CD8-positive, alpha-beta memory T cell (primary cell): ENCODE measurements around the gene PRPSAP1. TPM values are rescaled to one million over a fixed set of nuclear protein-coding genes. Genes with fewer than 3 reads are reported as not detected.
"Not testable (repeated sequence)": the region's sequence is repeated elsewhere in the genome, so short reads cannot be mapped to it uniquely, and the experiment has no call there.

Experiments used
- CTCF ChIA-PET: fragments of 350-600 bp; sonication (Branson Sonifier 250); formaldehyde crosslinking; loops from one replicate; lab custom pipeline; 2021; ENCODE audit warnings: antibody characterized with exemption; lab: Charles Lee
- POLR2A ChIA-PET: fragments of 350-600 bp; sonication (Branson Sonifier 250); formaldehyde crosslinking; loops from one replicate; lab custom pipeline; 2021; ENCODE audit warnings: antibody characterized with exemption; lab: Charles Lee
- DNase-seq, 5 donors: peaks; one replicate each; pipeline versions ENCODE4 v3.0.0 to v3.0.0-alpha.2; 2020 to 2022; ENCODE audit warnings: mixed read lengths in 1 of 5
- H3K27ac ChIP-seq: one replicate; pipeline ENCODE4 v1.7.0; 2013; ENCODE audit warnings: low read depth, mild to moderate bottlenecking, low read length, moderate library complexity
- H3K27me3 ChIP-seq: 2 replicates; pipeline ENCODE4 v1.7.0; 2013; ENCODE audit warnings: low read length, mild to moderate bottlenecking; ENCODE audit not compliant: insufficient read depth, poor library complexity, severe bottlenecking
- H3K36me3 ChIP-seq: 2 replicates; pipeline ENCODE4 v1.7.0; 2013; ENCODE audit warnings: mild to moderate bottlenecking, low read length, moderate library complexity; ENCODE audit not compliant: insufficient read depth
- H3K4me1 ChIP-seq: 2 replicates; pipeline ENCODE4 v1.7.0; 2013; ENCODE audit warnings: mild to moderate bottlenecking, low read length, moderate library complexity; ENCODE audit not compliant: insufficient read depth
- H3K4me3 ChIP-seq: 2 replicates; pipeline ENCODE4 v1.7.0; 2013; ENCODE audit warnings: mild to moderate bottlenecking, low read length
- H3K9me3 ChIP-seq: 2 replicates; pipeline ENCODE4 v1.7.0; 2013; ENCODE audit warnings: mild to moderate bottlenecking, low read length
- H3K27ac Mint-ChIP-seq, 8 donors: one replicate each; pipeline ENCODE4 v1.8.0; 2020 to 2021; ENCODE audit warnings: mixed read lengths in 8 of 8, mild to moderate bottlenecking in 6 of 8, inconsistent platforms in 3 of 8, moderate library complexity in 3 of 8
- H3K27me3 Mint-ChIP-seq, 2 donors: one replicate each; pipeline ENCODE4 v1.8.0; 2020 to 2021; ENCODE audit warnings: mixed read lengths in 2 of 2, mild to moderate bottlenecking in 1 of 2, moderate library complexity in 1 of 2
- H3K36me3 Mint-ChIP-seq, 3 donors: one replicate each; pipeline ENCODE4 v1.8.0; 2020 to 2021; ENCODE audit warnings: mixed read lengths in 3 of 3, inconsistent platforms in 1 of 3, mild to moderate bottlenecking in 1 of 3
- H3K4me1 Mint-ChIP-seq, 3 donors: one replicate each; pipeline ENCODE4 v1.8.0; 2020 to 2021; ENCODE audit warnings: mixed read lengths in 3 of 3, inconsistent platforms in 1 of 3, mild to moderate bottlenecking in 1 of 3
- H3K4me3 Mint-ChIP-seq, 7 donors: one replicate each; pipeline ENCODE4 v1.8.0; 2020 to 2021; ENCODE audit warnings: mixed read lengths in 7 of 7, mild to moderate bottlenecking in 6 of 7, moderate library complexity in 4 of 7, inconsistent platforms in 2 of 7
- H3K9me3 Mint-ChIP-seq, 5 donors: one replicate each; pipeline ENCODE4 v1.8.0; 2020 to 2022; ENCODE audit warnings: mixed read lengths in 5 of 5, mild to moderate bottlenecking in 3 of 5, moderate library complexity in 2 of 5, inconsistent platforms in 1 of 5
- polyA plus RNA-seq: library from polyadenylated mRNA; unstranded; fragments of 300-500 nt; fragmentation: Illumina TruSeq; gene quantifications from one replicate; pipeline ENCODE4 v1.2.3, GENCODE V29; 2021
- total RNA-seq, 2 experiments: library from RNA; stranded (reverse); gene quantifications; one replicate each; pipeline ENCODE4 v1.2.3, GENCODE V29; 2021

The PRPSAP1 gene
- total and polyA plus RNA-seq, 3 experiments from 2014 or later: 46.9 to 63.3 (median 48.3) TPM

- H3K36me3 Mint-ChIP-seq: peaks cover 0 to 13% (median 0%) of the 10 kb centered on the region in 3 donors
- H3K27ac Mint-ChIP-seq: peak overlapping the region in 1 of 8 donors; percentile 75
- no peaks in the 10 kb centered on the region for H3K36me3 ChIP-seq
- H3K27ac ChIP-seq: no peak overlapping the region
- H3K4me1 ChIP-seq: peaks cover 9% of the 10 kb centered on the region
- no peaks in the 10 kb centered on the region for H3K9me3 ChIP-seq
- H3K27me3 ChIP-seq: no peaks in the 10 kb centered on the region
- H3K4me3 Mint-ChIP-seq: peak overlapping the region; percentile 54 to 99 (median 95)
- H3K27me3 Mint-ChIP-seq: peaks cover 0 to 4% of the 10 kb centered on the region in 2 donors
- no peak overlapping the region for H3K4me3 ChIP-seq
- H3K4me1 Mint-ChIP-seq: peaks cover 18 to 29% (median 24%) of the 10 kb centered on the region in 3 donors
- POLR2A ChIA-PET: interaction anchor here (0.6 to 3.0 kb wide), 4 partner anchors 30 to 1025 kb away, joined by 3 to 27 read pairs (median 6); partner anchors contain the start of gene SPHK1
- H3K9me3 Mint-ChIP-seq: no peaks in the 10 kb centered on the region
- no peak for DNase-seq
- CTCF ChIA-PET: interaction anchor here (0.7 to 7.0 kb wide), 4 partner anchors 10 to 43 kb away, joined by 3 to 46 read pairs (median 4); partner anchors contain the start of gene SPHK1
These were observed 1.1 kb upstream of the PRPSAP1 start for GRCh38 chr17:76354747-76355310.

DNA sequence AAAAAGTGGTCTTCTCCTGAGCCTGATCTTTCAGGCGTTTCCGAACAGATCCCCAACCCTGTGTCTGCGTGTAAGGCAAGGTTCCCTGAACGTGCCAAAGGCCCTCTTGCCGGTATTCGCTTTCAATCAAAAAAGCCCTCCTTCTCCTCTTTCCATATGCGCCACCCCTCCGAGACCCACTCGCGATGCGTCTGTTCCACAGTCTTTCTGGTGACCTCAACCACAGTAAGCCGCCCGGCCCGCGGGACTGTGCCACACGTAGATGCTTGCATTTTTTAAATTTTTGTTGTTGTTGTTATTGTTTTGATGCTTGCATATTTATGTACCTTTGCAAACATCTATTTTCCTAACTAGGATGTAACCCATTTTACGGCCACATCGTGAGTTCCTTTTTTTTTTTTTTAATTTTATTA lies 607 bp upstream of the PRPSAP1 start:
- H3K27ac ChIP-seq: peak overlapping the region; percentile 77
- H3K36me3 Mint-ChIP-seq: peaks cover 0 to 13% (median 0%) of the 10 kb centered on the region in 3 donors
- H3K4me1 Mint-ChIP-seq: peaks cover 18 to 29% (median 24%) of the 10 kb centered on the region in 3 donors
- H3K27me3 ChIP-seq: no peaks in the 10 kb centered on the region
- H3K4me1 ChIP-seq: peaks cover 9% of the 10 kb centered on the region
- H3K27ac Mint-ChIP-seq: peak overlapping the region; percentile 77 to 100 (median 98)
- CTCF ChIA-PET: interaction anchor here (0.7 to 7.0 kb wide), 10 partner anchors 9 to 75 kb away, joined by 3 to 46 read pairs (median 4); partner anchors contain the start of gene SPHK1
- H3K9me3 Mint-ChIP-seq: no peaks in the 10 kb centered on the region
- no peaks in the 10 kb centered on the region for H3K9me3 ChIP-seq
- H3K4me3 Mint-ChIP-seq: peak overlapping the region; percentile 90 to 100 (median 96)
- peak overlapping the region; percentile 87 for H3K4me3 ChIP-seq
- no peak for DNase-seq
- POLR2A ChIA-PET: interaction anchor here (0.6 to 3.0 kb wide), 7 partner anchors 28 to 1025 kb away, joined by 3 to 27 read pairs (median 3); partner anchors contain the start of gene SPHK1
- H3K36me3 ChIP-seq: no peaks in the 10 kb centered on the region
- peaks cover 0 to 4% of the 10 kb centered on the region in 2 donors for H3K27me3 Mint-ChIP-seq

GRCh38 chr17:76353004-76353598 lies 615 bp downstream of the PRPSAP1 start:
- POLR2A ChIA-PET: interaction anchor here (0.7 to 3.0 kb wide), 7 partner anchors 29 to 374 kb away, joined by 3 to 27 read pairs (median 3); partner anchors contain the start of genes METTL23 and SPHK1
- peak overlapping the region; percentile 87 for H3K4me3 ChIP-seq
- H3K36me3 Mint-ChIP-seq: peaks cover 0 to 17% (median 0%) of the 10 kb centered on the region in 3 donors
- H3K4me1 ChIP-seq: peaks cover 9% of the 10 kb centered on the region
- H3K27ac ChIP-seq: peak overlapping the region; percentile 77
- no peaks in the 10 kb centered on the region for H3K9me3 Mint-ChIP-seq
- H3K4me1 Mint-ChIP-seq: peaks cover 18 to 29% (median 24%) of the 10 kb centered on the region in 3 donors
- CTCF ChIA-PET: interaction anchor here (0.9 to 7.0 kb wide), 10 partner anchors 8 to 73 kb away, joined by 3 to 46 read pairs (median 4); partner anchors contain the start of gene SPHK1
- DNase-seq: peak in 3 of 5 donors; percentile 0 to 10 (median 3)
- peak overlapping the region; percentile 90 to 100 (median 96) for H3K4me3 Mint-ChIP-seq
- H3K27ac Mint-ChIP-seq: peak overlapping the region in 7 of 8 donors; percentile 77 to 99 (median 82)
- H3K9me3 ChIP-seq: no peaks in the 10 kb centered on the region
- H3K27me3 Mint-ChIP-seq: peaks cover 0 to 4% of the 10 kb centered on the region in 2 donors
- no peaks in the 10 kb centered on the region for H3K27me3 ChIP-seq
- H3K36me3 ChIP-seq: no peaks in the 10 kb centered on the region

DNA sequence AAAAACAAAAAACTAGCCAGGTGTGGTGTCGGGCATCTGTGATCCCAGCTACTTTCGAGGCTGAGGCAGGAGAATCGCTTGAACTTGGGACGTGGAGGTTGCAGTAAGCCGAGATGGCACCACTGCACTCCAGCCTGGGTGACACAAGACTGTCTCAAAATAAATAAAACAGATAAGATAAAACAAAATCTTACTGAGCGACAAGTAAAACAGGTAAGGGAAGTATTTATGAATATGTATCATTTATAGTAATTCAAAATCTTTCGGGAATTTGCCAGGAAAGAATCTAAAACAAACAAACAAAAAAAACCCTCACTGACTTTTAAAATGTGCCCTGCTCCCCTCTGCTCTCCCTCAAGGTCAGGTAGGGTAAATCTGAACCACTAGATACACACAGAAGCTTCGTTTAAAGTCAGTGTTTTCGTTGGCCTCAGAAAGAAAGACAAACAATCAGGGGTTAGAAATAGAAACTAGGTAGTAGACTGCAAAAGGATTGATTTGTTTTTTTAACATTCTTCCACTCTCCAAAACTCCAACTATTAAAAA lies 2.1 kb downstream of the PRPSAP1 start:
- POLR2A ChIA-PET: interaction anchor here (0.5 to 3.0 kb wide), 2 partner anchors 34 to 826 kb away, joined by 3 to 27 read pairs; partner anchors contain the start of gene SPHK1
- peak overlapping the region in 6 of 7 donors; percentile 9 to 92 (median 90) for H3K4me3 Mint-ChIP-seq

DNA sequence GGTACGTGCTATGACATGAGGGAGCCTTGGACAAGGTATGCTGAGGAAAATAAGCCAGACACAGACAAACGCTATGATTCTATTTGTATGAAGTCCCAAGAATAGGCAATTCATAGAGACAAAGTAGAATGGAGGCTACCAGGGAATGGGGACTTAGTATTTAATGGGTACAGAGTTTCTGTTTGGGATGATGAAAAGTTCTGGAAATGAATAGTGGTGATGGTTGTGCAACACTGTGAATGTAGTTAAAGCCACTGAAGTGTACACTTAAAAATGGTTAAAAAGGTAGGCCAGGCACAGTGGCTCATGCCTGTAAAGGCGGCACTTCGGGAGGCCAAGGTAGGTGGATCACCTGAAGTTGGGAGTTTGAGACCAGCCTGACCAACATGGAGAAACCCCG lies 3.3 kb downstream of the PRPSAP1 start:
- Histone ChIP-seq H3K4me3 (no peak overlapping the region), H3K36me3 (peaks cover 8% of the 10 kb centered on the region), H3K4me1 (peaks cover 9% of the 10 kb centered on the region), H3K27me3 (no peaks in the 10 kb centered on the region), H3K27ac (no peak overlapping the region), H3K9me3 (no peaks in the 10 kb centered on the region)
- ChIA-PET POLR2A (no interaction called here), CTCF (interaction anchor here (7.0 kb wide), 1 partner anchor 35 kb away, joined by 46 read pairs; the partner anchor contains the start of gene SPHK1)
- Mint-ChIP-seq H3K4me3 (peak overlapping the region in 3 of 7 donors; percentile 4 to 90 (median 58)), H3K27me3 (no peaks in the 10 kb centered on the region), H3K27ac (no peak overlapping the region), H3K4me1 (peaks cover 18 to 29% (median 24%) of the 10 kb centered on the region in 3 donors), H3K9me3 (no peaks in the 10 kb centered on the region), H3K36me3 (peaks cover 9 to 38% (median 10%) of the 10 kb centered on the region in 3 donors)
- no peak for DNase-seq

More for the DNA sequence above, 2.1 kb downstream of the PRPSAP1 start:
- H3K27me3 Mint-ChIP-seq: no peaks in the 10 kb centered on the region
- peaks cover 18 to 29% (median 24%) of the 10 kb centered on the region in 3 donors for H3K4me1 Mint-ChIP-seq
- Histone ChIP-seq H3K27ac (no peak overlapping the region), H3K4me1 (peaks cover 9% of the 10 kb centered on the region), H3K4me3 (no peak overlapping the region), H3K9me3 (no peaks in the 10 kb centered on the region), H3K36me3 (peaks cover 4% of the 10 kb centered on the region), H3K27me3 (no peaks in the 10 kb centered on the region)
- CTCF ChIA-PET: interaction anchor here (1.1 to 7.0 kb wide), 3 partner anchors 34 to 49 kb away, joined by 3 to 46 read pairs (median 21); partner anchors contain the start of gene SPHK1
- H3K9me3 Mint-ChIP-seq: no peaks in the 10 kb centered on the region
- H3K27ac Mint-ChIP-seq: peak overlapping the region in 1 of 8 donors; percentile 78
- peaks cover 7 to 27% (median 9%) of the 10 kb centered on the region in 3 donors for H3K36me3 Mint-ChIP-seq
- DNase-seq: no peak

GRCh38 chr17:76346936-76347335 lies 6.8 kb downstream of the PRPSAP1 start:
- H3K27me3 ChIP-seq, H3K4me3 Mint-ChIP-seq, H3K4me1 ChIP-seq, DNase-seq, H3K27ac ChIP-seq, H3K9me3 Mint-ChIP-seq, H3K9me3 ChIP-seq, CTCF ChIA-PET, H3K27ac Mint-ChIP-seq, H3K27me3 Mint-ChIP-seq, H3K4me3 ChIP-seq: not testable (repeated sequence)
- Mint-ChIP-seq H3K36me3 (peaks cover 9 to 52% (median 13%) of the 10 kb centered on the region in 3 donors), H3K4me1 (peaks cover 4 to 11% (median 7%) of the 10 kb centered on the region in 3 donors)
- H3K36me3 ChIP-seq: peaks cover 12% of the 10 kb centered on the region
- POLR2A ChIA-PET: interaction anchor here (0.6 kb wide), 1 partner anchor 36 kb away, joined by 3 read pairs; no protein-coding TSS in a partner anchor

DNA sequence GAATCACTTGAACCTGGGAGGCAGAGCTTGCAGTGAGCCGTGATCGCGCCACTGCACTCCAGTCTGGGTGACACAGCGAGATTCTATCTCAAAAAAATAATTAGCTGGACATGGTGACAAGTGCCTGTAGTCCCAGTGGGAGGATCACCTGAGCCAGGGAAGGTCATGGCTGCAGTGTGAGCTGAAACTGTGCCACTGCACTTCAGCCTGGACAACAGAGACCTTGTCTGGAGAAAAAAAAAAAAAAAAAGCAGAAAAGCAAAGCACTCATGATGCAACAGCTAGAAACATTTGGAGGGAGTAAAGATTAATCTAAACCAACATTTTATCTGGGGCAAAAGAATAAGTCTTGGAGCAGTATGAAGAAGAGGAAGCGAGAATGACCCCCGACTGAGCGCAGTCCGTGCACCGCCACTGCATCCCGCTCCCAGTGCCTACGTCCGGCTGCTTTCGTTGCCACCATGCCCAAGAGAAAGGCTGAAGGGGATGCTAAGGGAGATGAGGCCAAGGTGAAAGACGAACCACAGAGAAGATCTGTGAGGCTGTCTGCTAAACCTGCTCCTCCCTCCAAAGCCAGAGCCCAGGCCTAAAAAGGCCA lies 8.2 kb downstream of the PRPSAP1 start:
- H3K4me3 ChIP-seq: no peak overlapping the region
- no peaks in the 10 kb centered on the region for H3K9me3 ChIP-seq
- CTCF ChIA-PET: interaction anchor here (1.1 kb wide), 1 partner anchor 8 kb away, joined by 5 read pairs; the partner anchor contains the start of gene PRPSAP1
- H3K9me3 Mint-ChIP-seq: no peaks in the 10 kb centered on the region
- no peak overlapping the region for H3K27ac ChIP-seq
- no peak for DNase-seq
- POLR2A ChIA-PET: no interaction called here
- no peak overlapping the region for H3K27ac Mint-ChIP-seq
- H3K27me3 ChIP-seq: no peaks in the 10 kb centered on the region
- no peaks in the 10 kb centered on the region for H3K27me3 Mint-ChIP-seq
- peaks cover 13% of the 10 kb centered on the region for H3K36me3 ChIP-seq
- no peaks in the 10 kb centered on the region for H3K4me1 ChIP-seq
- no peak overlapping the region for H3K4me3 Mint-ChIP-seq
- H3K36me3 Mint-ChIP-seq: peaks cover 9 to 61% (median 13%) of the 10 kb centered on the region in 3 donors
- peaks cover 1 to 5% (median 4%) of the 10 kb centered on the region in 3 donors for H3K4me1 Mint-ChIP-seq
